ENCODE data around the gene SPEM1. TPM values are rescaled to one million over a fixed set of nuclear protein-coding genes. Genes with fewer than 3 reads are reported as not detected.

The SPEM1 gene
- total RNA-seq, 1 experiment from 2014 or later: 1.1 TPM

- TF ChIP-seq EZH2 (IDR thresholded peaks at IDR 0.05; ENCODE audit: low read depth) (no peak), CTCF (conservative IDR thresholded peaks at IDR 0.05) (no peak)
- no peaks in the 10 kb centered on the region for H3K79me2 ChIP-seq (ENCODE audit: low read depth)
- H3K27ac ChIP-seq: no peak overlapping the region
- H2AFZ ChIP-seq: no peak overlapping the region
- BruUV-seq (replicated peaks): no TSS peak
- intact Hi-C loops (cut with micrococcal nuclease; ENCODE audit: unreplicated experiment): no loop called here
- no peaks in the 10 kb centered on the region for H3K36me3 ChIP-seq (ENCODE audit: low read depth)
- H3K4me2 ChIP-seq: no peak overlapping the region
- no peaks in the 10 kb centered on the region for H3K9me2 ChIP-seq (ENCODE audit: insufficient read depth)
- ChIA-PET POLR2A (ENCODE audit: unreplicated experiment) (no interaction called here), CTCF (no interaction called here)
- H3K27me3 ChIP-seq (ENCODE audit: insufficient read depth, low read depth): no peaks in the 10 kb centered on the region
- H4K20me1 ChIP-seq (ENCODE audit: insufficient read depth): no peaks in the 10 kb centered on the region
- no peak for DNase-seq
- no peak overlapping the region for H3K4me3 ChIP-seq
- no peaks in the 10 kb centered on the region; the same call in 1 of the 2 replicates for H3F3A ChIP-seq (ENCODE audit: insufficient read depth, low read depth)
- no peaks in the 10 kb centered on the region for H3K9me3 ChIP-seq (ENCODE audit: insufficient read depth, low read depth)
- H3K4me1 ChIP-seq (replicated peaks; ENCODE audit: insufficient read depth): no peaks in the 10 kb centered on the region
Measured at GRCh38 chr17:7411427-7411750, 8.7 kb upstream of the SPEM1 start.

GRCh38 chr17:7413346-7413985 is 6.7 kb upstream of the SPEM1 start:
- Histone ChIP-seq H2AFZ (no peak overlapping the region), H3K27ac (no peak overlapping the region), H3F3A (ENCODE audit: insufficient read depth, low read depth) (no peaks in the 10 kb centered on the region; the same call in 1 of the 2 replicates), H3K79me2 (ENCODE audit: low read depth) (no peaks in the 10 kb centered on the region), H3K9me2 (ENCODE audit: insufficient read depth) (no peaks in the 10 kb centered on the region), H3K4me3 (no peak overlapping the region), H4K20me1 (ENCODE audit: insufficient read depth) (no peaks in the 10 kb centered on the region), H3K27me3 (ENCODE audit: insufficient read depth, low read depth) (no peaks in the 10 kb centered on the region), H3K36me3 (ENCODE audit: low read depth) (no peaks in the 10 kb centered on the region), H3K9me3 (ENCODE audit: insufficient read depth, low read depth) (no peaks in the 10 kb centered on the region), H3K4me2 (no peak overlapping the region), H3K4me1 (replicated peaks; ENCODE audit: insufficient read depth) (no peaks in the 10 kb centered on the region)
- DNase-seq: no peak
- POLR2A ChIA-PET (ENCODE audit: unreplicated experiment): no interaction called here
- CTCF ChIA-PET: no interaction called here
- intact Hi-C loops (cut with micrococcal nuclease; ENCODE audit: unreplicated experiment): no loop called here
- TF ChIP-seq CTCF (conservative IDR thresholded peaks at IDR 0.05) (no peak), EZH2 (IDR thresholded peaks at IDR 0.05; ENCODE audit: low read depth) (no peak)
- no TSS peak for BruUV-seq (replicated peaks)

GRCh38 chr17:7414837-7415236 is 5.3 kb upstream of the SPEM1 start:
- Histone ChIP-seq H3K9me3 (ENCODE audit: insufficient read depth, low read depth) (no peaks in the 10 kb centered on the region), H3K79me2 (ENCODE audit: low read depth) (no peaks in the 10 kb centered on the region), H3K4me2 (no peak overlapping the region), H3K27me3 (ENCODE audit: insufficient read depth, low read depth) (no peaks in the 10 kb centered on the region), H3F3A (ENCODE audit: insufficient read depth, low read depth) (no peaks in the 10 kb centered on the region; the same call in 1 of the 2 replicates), H3K9me2 (ENCODE audit: insufficient read depth) (no peaks in the 10 kb centered on the region), H3K27ac (no peak overlapping the region), H4K20me1 (ENCODE audit: insufficient read depth) (no peaks in the 10 kb centered on the region), H3K36me3 (ENCODE audit: low read depth) (no peaks in the 10 kb centered on the region), H3K4me1 (replicated peaks; ENCODE audit: insufficient read depth) (no peaks in the 10 kb centered on the region), H3K4me3 (no peak overlapping the region), H2AFZ (no peak overlapping the region)
- ChIA-PET POLR2A (ENCODE audit: unreplicated experiment) (no interaction called here), CTCF (no interaction called here)
- intact Hi-C loops (cut with micrococcal nuclease; ENCODE audit: unreplicated experiment): no loop called here
- BruUV-seq (replicated peaks): no TSS peak
- TF ChIP-seq EZH2 (IDR thresholded peaks at IDR 0.05; ENCODE audit: low read depth): no peak
- TF ChIP-seq CTCF (conservative IDR thresholded peaks at IDR 0.05): no peak
- no peak for DNase-seq

All from PC-9 (cell line).